HEK293 (cell line): ENCODE results near the gene ZNF747.

ENCODE experiments used
- CTCF ChIP-seq: fragments of 450-650 bp; formaldehyde crosslinking; IDR thresholded peaks from 2 replicates; pipeline ENCODE4 v1.5.1; 2016; ENCODE audit warnings: missing biosample characterization, missing genetic modification characterization
- REST ChIP-seq: fragments of 450-650 bp; formaldehyde crosslinking; IDR thresholded peaks from 2 replicates; pipeline ENCODE4 v1.5.1; 2016; ENCODE audit warnings: missing biosample characterization, missing genetic modification characterization
- ZNF223 ChIP-seq: fragments of 450-650 bp; formaldehyde crosslinking; IDR thresholded peaks from 2 replicates; pipeline ENCODE4 v1.5.1; 2016; ENCODE audit warnings: missing biosample characterization, missing genetic modification characterization
- ZNF274 ChIP-seq, 2 experiments: fragments of 200-500 bp in 1 of 2; fragments of 450-650 bp in 1 of 2; sonication (Bioruptor generic) in 1 of 2; formaldehyde crosslinking in 1 of 2; IDR thresholded peaks; 2 replicates each; pipeline versions ENCODE4 v1.5.1 to v1.6.1; 2014 to 2016; ENCODE audit warnings: borderline replicate concordance in 1 of 2, inconsistent platforms in 1 of 2, low read length in 1 of 2, missing biosample characterization in 1 of 2, missing genetic modification characterization in 1 of 2

DNA sequence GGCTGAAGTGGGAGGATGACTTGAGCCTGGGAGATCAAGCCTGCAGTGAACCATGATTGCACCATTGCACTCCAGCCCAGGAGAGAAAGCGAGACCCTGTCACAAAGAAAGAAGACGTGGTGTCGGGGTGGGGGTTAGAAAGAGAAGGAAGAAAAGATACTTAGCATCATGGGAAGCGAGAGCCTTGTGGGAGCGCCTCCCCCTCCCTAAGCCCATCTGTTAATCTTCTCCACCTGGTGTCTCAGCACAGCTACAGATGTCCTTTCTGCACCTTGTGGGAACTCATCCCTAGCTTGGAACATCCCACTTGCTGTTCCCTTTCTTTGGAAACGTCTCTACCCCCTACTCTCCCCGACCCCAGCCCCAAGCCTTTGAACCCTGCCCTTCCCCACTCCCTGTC, 30.9 kb upstream of the ZNF747 start:
- TF ChIP-seq ZNF274 (IDR thresholded peaks at IDR 0.05; ENCODE audit: low read length): no peak
- TF ChIP-seq ZNF274 (tag by site-specific recombination; IDR thresholded peaks at IDR 0.05; ENCODE audit: borderline replicate concordance): no peak
- TF ChIP-seq REST (tag by site-specific recombination): no peak
- TF ChIP-seq CTCF (tag by site-specific recombination): no peak
- no peak for TF ChIP-seq ZNF223 (tag by site-specific recombination)
